Activated T-helper 1 cell treated with Interleukin-2 at 50 U/mL for 16 hours (primary cell): ENCODE results near the gene FAM50A.

Source experiments
- DNase-seq: peaks from one replicate; pipeline ENCODE4 v3.0.0-alpha.2; 2020; ENCODE audit warnings: low read depth

Gene FAM50A

GRCh38 chrX:154440623-154441357, 3.2 kb upstream of the FAM50A start:
- DNase-seq, result no peak

GRCh38 chrX:154441564-154441963, 2.4 kb upstream of the FAM50A start:
- no peak for DNase-seq

GRCh38 chrX:154441984-154442707, 1.8 kb upstream of the FAM50A start:
- DNase-seq, result no peak

- DNase-seq, result no peak
Observed at GRCh38 chrX:154443479-154443910, 446 bp upstream of the FAM50A start.

- no peak for DNase-seq
Observed at GRCh38 chrX:154444755-154445246, 860 bp downstream of the FAM50A start.

- DNase-seq, result no peak
Observed at GRCh38 chrX:154445776-154446175, 1.8 kb downstream of the FAM50A start.

- DNase-seq, result no peak
Observed at GRCh38 chrX:154446430-154446829, 2.5 kb downstream of the FAM50A start.

- no peak for DNase-seq
Observed at GRCh38 chrX:154448484-154448883, 4.5 kb downstream of the FAM50A start.

GRCh38 chrX:154449618-154450017, 5.7 kb downstream of the FAM50A start:
- DNase-seq, result no peak

- no peak for DNase-seq
Observed at GRCh38 chrX:154450312-154450711, 6.4 kb downstream of the FAM50A start.

GRCh38 chrX:154452823-154453222, 8.9 kb downstream of the FAM50A start:
- no peak for DNase-seq

GRCh38 chrX:154457491-154458115, 13.7 kb downstream of the FAM50A start:
- peak; percentile 51 for DNase-seq

GRCh38 chrX:154458116-154458953, 14.4 kb downstream of the FAM50A start, which contains the start of gene PLXNA3:
PLXNA3 (plus strand) TSS chrX:154458281; CDS start chrX:154460184, 1,903 bp downstream.
- peak; percentile 50 for DNase-seq

GRCh38 chrX:154458954-154459778, 15.2 kb downstream of the FAM50A start:
- DNase-seq, result no peak

- no peak for DNase-seq
Observed at GRCh38 chrX:154459832-154460231, 15.9 kb downstream of the FAM50A start.

GRCh38 chrX:154460326-154460725, 16.4 kb downstream of the FAM50A start:
- no peak for DNase-seq

GRCh38 chrX:154462396-154462795, 18.5 kb downstream of the FAM50A start:
- DNase-seq, result no peak

- DNase-seq, result no peak
Observed at GRCh38 chrX:154463611-154464220, 19.8 kb downstream of the FAM50A start.

- no peak for DNase-seq
Observed at GRCh38 chrX:154464806-154465365, 20.9 kb downstream of the FAM50A start.

- DNase-seq, result no peak
Observed at GRCh38 chrX:154465601-154466000, 21.7 kb downstream of the FAM50A start.
